ENCODE data around the gene TENT5D. TPM values are rescaled to one million over a fixed set of nuclear protein-coding genes. Genes with fewer than 3 reads are reported as not detected.
"Not testable (repeated sequence)": the region's sequence is repeated elsewhere in the genome, so short reads cannot be mapped to it uniquely, and the experiment has no call there.

TENT5D gene
- total RNA-seq (not detected), polyA plus RNA-seq (not detected)
- long read RNA-seq, donor 1 = 0 reads
- long read RNA-seq, donor 2 = 0 reads
- long read RNA-seq, donor 3 = 0 reads
- long read RNA-seq, donor 4 = 0 reads
- long read RNA-seq, donor 5 = 0 reads

DNA sequence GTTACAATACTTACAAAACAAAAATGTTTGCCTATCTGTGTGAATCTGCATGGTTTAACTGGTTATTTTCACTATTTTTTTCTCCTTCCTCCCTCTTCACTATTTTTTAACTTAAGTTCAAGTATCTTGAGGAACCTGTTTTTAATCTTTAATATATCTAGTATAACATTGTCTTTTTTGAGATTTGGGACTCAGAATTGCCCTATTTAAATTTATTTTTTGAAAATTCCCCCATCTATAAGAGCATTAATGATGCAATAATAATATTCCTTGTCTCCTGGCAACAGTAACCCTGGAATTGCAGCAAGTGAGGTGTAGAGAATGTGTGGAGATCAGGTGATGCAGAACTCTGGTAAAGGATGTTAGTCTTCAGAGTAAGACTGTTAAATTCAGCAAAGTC, at the start of gene TENT5D:
Gene TENT5D, plus strand, starts transcription at position 301 of the 400 bp plus-strand sequence. CDS start 22,093 bp downstream, outside the sequence.
- Histone ChIP-seq H3K36me3 (ENCODE audit: control insufficient read depth in 4 of 4, insufficient read depth in 4 of 4, low read length in 4 of 4) (no peaks in the 10 kb centered on the region), H3K27ac (ENCODE audit: low read depth in 1 of 2, low read length in 1 of 2) (no peak within 1 kb of the TSS), H3K9me3 (ENCODE audit: control insufficient read depth in 4 of 4, insufficient read depth in 3 of 4, low read length in 3 of 4) (no peaks in the 10 kb centered on the region), H3K9ac (ENCODE audit: insufficient read depth in 1 of 2, low read length in 2 of 2) (no peak within 1 kb of the TSS), H3K4me1 (ENCODE audit: control insufficient read depth in 5 of 5, insufficient read depth in 5 of 5, low read length in 5 of 5) (no peaks in the 10 kb centered on the region), H3K27me3 (ENCODE audit: control insufficient read depth in 3 of 3, insufficient read depth in 3 of 3, low read length in 2 of 3) (no peaks in the 10 kb centered on the region), H3K4me3 (no peak within 1 kb of the TSS)
- DNase-seq (no peak), ATAC-seq (ENCODE audit: insufficient read depth, low FRiP score) (no peak)
- TF ChIP-seq, protein P1, sequence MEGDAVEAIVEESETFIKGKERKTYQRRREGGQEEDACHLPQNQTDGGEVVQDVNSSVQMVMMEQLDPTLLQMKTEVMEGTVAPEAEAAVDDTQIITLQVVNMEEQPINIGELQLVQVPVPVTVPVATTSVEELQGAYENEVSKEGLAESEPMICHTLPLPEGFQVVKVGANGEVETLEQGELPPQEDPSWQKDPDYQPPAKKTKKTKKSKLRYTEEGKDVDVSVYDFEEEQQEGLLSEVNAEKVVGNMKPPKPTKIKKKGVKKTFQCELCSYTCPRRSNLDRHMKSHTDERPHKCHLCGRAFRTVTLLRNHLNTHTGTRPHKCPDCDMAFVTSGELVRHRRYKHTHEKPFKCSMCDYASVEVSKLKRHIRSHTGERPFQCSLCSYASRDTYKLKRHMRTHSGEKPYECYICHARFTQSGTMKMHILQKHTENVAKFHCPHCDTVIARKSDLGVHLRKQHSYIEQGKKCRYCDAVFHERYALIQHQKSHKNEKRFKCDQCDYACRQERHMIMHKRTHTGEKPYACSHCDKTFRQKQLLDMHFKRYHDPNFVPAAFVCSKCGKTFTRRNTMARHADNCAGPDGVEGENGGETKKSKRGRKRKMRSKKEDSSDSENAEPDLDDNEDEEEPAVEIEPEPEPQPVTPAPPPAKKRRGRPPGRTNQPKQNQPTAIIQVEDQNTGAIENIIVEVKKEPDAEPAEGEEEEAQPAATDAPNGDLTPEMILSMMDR (IDR thresholded peaks at IDR 0.05; ENCODE audit: control extremely low read depth, extremely low read depth) = no peak

DNA sequence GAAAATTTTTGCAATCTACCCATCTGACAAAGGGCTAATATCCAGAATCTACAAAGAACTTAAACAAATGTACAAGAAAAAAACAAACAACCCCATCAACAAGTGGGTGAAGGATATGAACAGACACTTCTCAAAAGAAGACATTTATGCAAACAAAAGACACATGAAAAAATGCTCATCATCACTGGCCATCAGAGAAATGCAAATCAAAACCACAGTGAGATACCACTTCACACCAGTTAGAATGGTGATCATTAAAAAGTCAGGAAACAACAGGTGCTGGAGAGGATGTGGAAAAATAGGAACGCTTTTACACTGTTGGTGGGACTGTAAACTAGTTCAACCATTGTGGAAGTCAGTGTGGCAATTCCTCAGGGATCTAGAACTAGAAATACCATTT, 34.6 kb upstream of the TENT5D start:
- not testable (repeated sequence) for H3K27ac ChIP-seq (ENCODE audit: low read depth in 1 of 2, low read length in 1 of 2); H3K4me1 ChIP-seq (ENCODE audit: control insufficient read depth in 5 of 5, insufficient read depth in 5 of 5, low read length in 5 of 5); H3K36me3 ChIP-seq (ENCODE audit: control insufficient read depth in 4 of 4, insufficient read depth in 4 of 4, low read length in 4 of 4); H3K27me3 ChIP-seq (ENCODE audit: control insufficient read depth in 3 of 3, insufficient read depth in 3 of 3, low read length in 2 of 3); H3K9me3 ChIP-seq (ENCODE audit: control insufficient read depth in 4 of 4, insufficient read depth in 3 of 4, low read length in 3 of 4); ATAC-seq (ENCODE audit: insufficient read depth, low FRiP score); H3K9ac ChIP-seq (ENCODE audit: insufficient read depth in 1 of 2, low read length in 2 of 2); H3K4me3 ChIP-seq; DNase-seq
- 14 to 84% methylated on average over 1 of the region's 1 CpG for WGBS, 2 donors

DNA sequence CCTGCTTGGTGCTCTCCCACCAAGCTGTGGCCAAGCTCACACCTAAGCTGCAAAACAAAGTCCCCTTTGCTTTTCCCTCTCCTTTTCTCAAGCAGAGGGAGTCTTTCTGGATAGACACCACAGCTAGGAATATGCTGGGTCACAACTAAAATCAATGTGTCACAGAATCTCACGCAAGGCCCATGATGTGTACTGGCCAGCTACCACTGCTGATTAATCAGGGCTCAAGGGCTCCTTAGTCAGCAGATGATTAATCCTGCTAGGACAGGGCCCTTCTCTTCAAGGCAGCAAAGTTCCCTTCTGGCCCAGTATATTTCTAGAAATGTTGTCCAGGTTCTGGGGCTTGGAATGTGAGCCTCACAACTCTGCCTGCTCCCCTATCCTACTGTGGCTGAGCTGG, 32.0 kb upstream of the TENT5D start:
- Histone ChIP-seq H3K9ac (ENCODE audit: insufficient read depth in 1 of 2, low read length in 2 of 2) (no peak overlapping the region), H3K4me1 (ENCODE audit: control insufficient read depth in 5 of 5, insufficient read depth in 5 of 5, low read length in 5 of 5) (no peaks in the 10 kb centered on the region), H3K27ac (ENCODE audit: low read depth in 1 of 2, low read length in 1 of 2) (no peak overlapping the region), H3K4me3 (no peak overlapping the region), H3K9me3 (ENCODE audit: control insufficient read depth in 4 of 4, insufficient read depth in 3 of 4, low read length in 3 of 4) (peaks cover 0 to 5% (median 0%) of the 10 kb centered on the region in 4 donors), H3K36me3 (ENCODE audit: control insufficient read depth in 4 of 4, insufficient read depth in 4 of 4, low read length in 4 of 4) (no peaks in the 10 kb centered on the region), H3K27me3 (ENCODE audit: control insufficient read depth in 3 of 3, insufficient read depth in 3 of 3, low read length in 2 of 3) (no peaks in the 10 kb centered on the region)
- ATAC-seq (ENCODE audit: insufficient read depth, low FRiP score) (no peak), DNase-seq (no peak)
- WGBS, 2 donors = 69 to 100% methylated on average over 1 of the region's 1 CpG
- TF ChIP-seq, protein P1 (IDR thresholded peaks at IDR 0.05; ENCODE audit: control extremely low read depth, extremely low read depth) = no peak

DNA sequence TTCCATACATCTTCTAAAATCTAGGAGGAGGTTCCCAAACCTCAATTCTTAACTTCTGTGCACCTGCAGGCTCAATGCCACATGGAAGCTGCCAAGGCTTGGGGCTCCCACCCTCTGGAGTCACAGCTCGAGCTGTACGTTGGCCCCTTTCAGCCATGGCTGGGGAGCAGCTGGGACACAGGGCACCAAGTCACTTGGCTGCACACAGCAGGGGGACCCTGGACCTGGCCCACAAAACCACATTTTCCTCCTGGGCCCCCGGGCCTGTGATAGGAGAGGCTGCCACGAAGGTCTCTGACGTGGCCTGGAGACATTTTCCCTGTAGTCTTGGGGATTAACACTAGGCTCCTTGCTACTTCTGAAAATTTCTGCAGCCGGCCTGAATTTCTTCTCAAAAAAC, 8.2 kb upstream of the TENT5D start:
- H3K9me3 ChIP-seq (ENCODE audit: control insufficient read depth in 4 of 4, insufficient read depth in 3 of 4, low read length in 3 of 4) = no peaks in the 10 kb centered on the region
- H3K4me3 ChIP-seq = no peak overlapping the region
- WGBS, 2 donors = 74 to 77% methylated on average over 6 of the region's 6 CpGs
- DNase-seq (no peak), ATAC-seq (ENCODE audit: insufficient read depth, low FRiP score) (no peak)
- H3K27me3 ChIP-seq (ENCODE audit: control insufficient read depth in 3 of 3, insufficient read depth in 3 of 3, low read length in 2 of 3) = no peaks in the 10 kb centered on the region
- TF ChIP-seq, protein P1 (IDR thresholded peaks at IDR 0.05; ENCODE audit: control extremely low read depth, extremely low read depth) = no peak
- no peak overlapping the region for H3K9ac ChIP-seq (ENCODE audit: insufficient read depth in 1 of 2, low read length in 2 of 2)
- no peaks in the 10 kb centered on the region for H3K36me3 ChIP-seq (ENCODE audit: control insufficient read depth in 4 of 4, insufficient read depth in 4 of 4, low read length in 4 of 4)
- no peaks in the 10 kb centered on the region for H3K4me1 ChIP-seq (ENCODE audit: control insufficient read depth in 5 of 5, insufficient read depth in 5 of 5, low read length in 5 of 5)
- no peak overlapping the region for H3K27ac ChIP-seq (ENCODE audit: low read depth in 1 of 2, low read length in 1 of 2)

All from lung (tissue), 16 donors.